Endothelial cell of umbilical vein (primary cell): ENCODE measurements around the gene EIF4E1B. TPM values are rescaled to one million over a fixed set of nuclear protein-coding genes. Genes with fewer than 3 reads are reported as not detected.

Experiments used
- BruUV-seq: library from RNA; stranded (reverse); fragments of 400-500 nt; replicated peaks from 2 replicates; lab custom pipeline; 2021; lab: Mats Ljungman, UMichigan
- CTCF ChIA-PET: fragments of 300-600, 350-600 bp; sonication (Branson Sonifier 250); formaldehyde crosslinking; loops from one replicate; lab custom pipeline; 2021; ENCODE audit warnings: antibody characterized with exemption, inconsistent platforms; lab: Charles Lee
- POLR2A ChIA-PET: fragments of 300-600, 350-600 bp; sonication (Branson Sonifier 250); formaldehyde crosslinking; loops from one replicate; lab custom pipeline; 2021; ENCODE audit warnings: antibody characterized with exemption, inconsistent platforms; lab: Charles Lee
- DNase-seq: peaks from one replicate; pipeline ENCODE4 v3.0.0-alpha.2; 2011; ENCODE audit warnings: low read depth, low spot score
- FAIRE-seq: peaks from 2 replicates; lab custom pipeline; 2011; peaks lifted over from hg19 to GRCh38; lab: Jason Lieb, UNC
- H2AFZ ChIP-seq: 2 replicates; pipeline ENCODE4 v1.6.0; 2012; ENCODE audit warnings: low read depth, low read length, control low read depth, inconsistent platforms
- H3K27ac ChIP-seq: 2 replicates; pipeline ENCODE4 v1.5.1; 2011; ENCODE audit warnings: low read depth, mild to moderate bottlenecking, control low read depth, low read length, moderate library complexity; ENCODE audit not compliant: insufficient read depth
- H3K27me3 ChIP-seq, 2 experiments: 2 replicates each; pipeline versions ENCODE4 v1.6.0 to v1.6.1; 2011; ENCODE audit warnings: low read length in 2 of 2, mixed read lengths in 1 of 2; ENCODE audit not compliant: control insufficient read depth in 2 of 2, insufficient read depth in 2 of 2
- H3K36me3 ChIP-seq, 2 experiments: 2 replicates in 1 of 2; 3 replicates in 1 of 2; pipeline ENCODE4 v1.5.1; 2011; ENCODE audit warnings: low read length in 2 of 2, mild to moderate bottlenecking in 1 of 2, moderate library complexity in 1 of 2; ENCODE audit not compliant: control insufficient read depth in 2 of 2, insufficient read depth in 2 of 2; ENCODE audit errors: extremely low read depth in 1 of 2
- H3K4me1 ChIP-seq: 3 replicates; pipeline ENCODE4 v1.5.1; 2011; ENCODE audit warnings: mild to moderate bottlenecking, low read length; ENCODE audit not compliant: control insufficient read depth, insufficient read depth; ENCODE audit errors: extremely low read depth
- H3K4me2 ChIP-seq: 2 replicates; pipeline ENCODE4 v1.6.1; 2011; ENCODE audit warnings: low read length, control low read depth, mixed read lengths; ENCODE audit not compliant: insufficient read depth
- H3K4me3 ChIP-seq, 3 experiments: fragments of 200-600 bp in 1 of 3; sonication (generic), shearing (Covaris generic) in 1 of 3; replicated peaks in 1 of 3; 2 replicates each; pipeline ENCODE4 v1.5.1; 2011 to 2016; ENCODE audit warnings: control low read depth in 3 of 3, low read length in 3 of 3, mild to moderate bottlenecking in 2 of 3, inconsistent platforms in 1 of 3, low read depth in 1 of 3, moderate library complexity in 1 of 3; ENCODE audit not compliant: insufficient read depth in 1 of 3
- H3K79me2 ChIP-seq: 2 replicates; pipeline ENCODE4 v1.6.0; 2012; ENCODE audit warnings: low read length, inconsistent platforms; ENCODE audit not compliant: control insufficient read depth, insufficient read depth
- H3K9ac ChIP-seq: replicated peaks from 2 replicates; pipeline ENCODE3; 2011; ENCODE audit warnings: low read length, control low read depth; ENCODE audit not compliant: insufficient read depth; ENCODE audit errors: extremely low read depth
- H3K9me1 ChIP-seq: replicated peaks from 3 replicates; pipeline ENCODE4 v1.6.0; 2011; ENCODE audit warnings: mild to moderate bottlenecking, low read length; ENCODE audit not compliant: control insufficient read depth, insufficient read depth; ENCODE audit errors: extremely low read depth
- H3K9me3 ChIP-seq: replicated peaks from 2 replicates; pipeline ENCODE4 v1.5.1; 2012; ENCODE audit warnings: low read length, inconsistent platforms; ENCODE audit not compliant: control insufficient read depth, insufficient read depth
- H4K20me1 ChIP-seq: replicated peaks from 2 replicates; pipeline ENCODE3; 2011; ENCODE audit warnings: mild to moderate bottlenecking, low read length; ENCODE audit not compliant: control insufficient read depth, insufficient read depth; ENCODE audit errors: extremely low read depth
- CTCF ChIP-seq, 2 donors: IDR thresholded peaks; 1 replicate in 1 of 2; 2 replicates in 1 of 2; pipeline ENCODE4 v1.5.1; 2011; ENCODE audit warnings: low read length in 2 of 2, mild to moderate bottlenecking in 2 of 2, moderate library complexity in 2 of 2, control low read depth in 1 of 2, inconsistent platforms in 1 of 2, low read depth in 1 of 2; ENCODE audit not compliant: insufficient read depth in 1 of 2; ENCODE audit errors: extremely low read depth in 1 of 2
- EZH2 ChIP-seq: IDR thresholded peaks from 2 replicates; pipeline ENCODE4 v1.6.1; 2012; ENCODE audit warnings: borderline replicate concordance, low read depth, mild to moderate bottlenecking, moderate library complexity, low read length, inconsistent platforms; ENCODE audit not compliant: severe bottlenecking
- FOS ChIP-seq: IDR thresholded peaks from 2 replicates; pipeline ENCODE4 v1.6.1; 2011; ENCODE audit warnings: mild to moderate bottlenecking, low read length, moderate library complexity, borderline replicate concordance; ENCODE audit not compliant: insufficient read depth
- GATA2 ChIP-seq: IDR thresholded peaks from 2 replicates; pipeline ENCODE4 v1.7.0; 2011; ENCODE audit warnings: low read depth, mild to moderate bottlenecking, moderate library complexity, mixed read lengths, low read length; ENCODE audit not compliant: insufficient read length, insufficient read depth
- JUN ChIP-seq: IDR thresholded peaks from 2 replicates; pipeline ENCODE4 v1.6.1; 2011; ENCODE audit warnings: borderline replicate concordance, low read depth; ENCODE audit not compliant: insufficient read length, insufficient read depth
- MAX ChIP-seq: IDR thresholded peaks from 2 replicates; pipeline ENCODE4 v1.6.1; 2011; ENCODE audit not compliant: insufficient read depth, insufficient read length
- MYC ChIP-seq: IDR thresholded peaks from one replicate; pipeline ENCODE4 v1.6.1; 2011; ENCODE audit warnings: mild to moderate bottlenecking, low read depth, low read length
- POLR2A ChIP-seq: IDR thresholded peaks from 2 replicates; pipeline ENCODE4 v1.6.1; 2012; ENCODE audit warnings: low read depth, mild to moderate bottlenecking, control low read depth, low read length
- POLR2AphosphoS5 ChIP-seq: IDR thresholded peaks from 2 replicates; pipeline ENCODE4 v1.6.1; 2012; ENCODE audit warnings: low read depth, mild to moderate bottlenecking, control low read depth, low read length, moderate library complexity; ENCODE audit not compliant: insufficient read depth
- dilution Hi-C: fragments of 300-500 bp; cut with MboI; formaldehyde crosslinking; loops from one replicate; pipeline ENCODE4 v1.15.0; 2019; ENCODE audit warnings: low sequenced_read_pairs; ENCODE audit not compliant: extremely low pct_ligation_motif_present
- intact Hi-C: fragments of 100-400 bp; cut with micrococcal nuclease; formaldehyde crosslinking; loops from one replicate; pipeline ENCODE4 v1.10.0; 2022
- polyA plus RNA-seq, 4 experiments: library from polyadenylated mRNA; depleted of rRNA in 3 of 4; stranded (reverse) in 3 of 4; unstranded in 1 of 4; fragments of >200 nt; gene quantifications; 2 replicates each; pipeline versions ENCODE4 v1.2.1 to v1.2.3, GENCODE V29; 2011 to 2012; ENCODE audit warnings: missing spikeins in 1 of 4
- total RNA-seq: library from RNA; stranded (reverse); gene quantifications from 2 replicates; pipeline ENCODE4 v1.2.3, GENCODE V29; 2021

Gene EIF4E1B
- total and polyA plus RNA-seq, 2 donors (not counting 3 experiments of a cell fraction or from before 2014, with no cell fraction given), result not detected

DNA sequence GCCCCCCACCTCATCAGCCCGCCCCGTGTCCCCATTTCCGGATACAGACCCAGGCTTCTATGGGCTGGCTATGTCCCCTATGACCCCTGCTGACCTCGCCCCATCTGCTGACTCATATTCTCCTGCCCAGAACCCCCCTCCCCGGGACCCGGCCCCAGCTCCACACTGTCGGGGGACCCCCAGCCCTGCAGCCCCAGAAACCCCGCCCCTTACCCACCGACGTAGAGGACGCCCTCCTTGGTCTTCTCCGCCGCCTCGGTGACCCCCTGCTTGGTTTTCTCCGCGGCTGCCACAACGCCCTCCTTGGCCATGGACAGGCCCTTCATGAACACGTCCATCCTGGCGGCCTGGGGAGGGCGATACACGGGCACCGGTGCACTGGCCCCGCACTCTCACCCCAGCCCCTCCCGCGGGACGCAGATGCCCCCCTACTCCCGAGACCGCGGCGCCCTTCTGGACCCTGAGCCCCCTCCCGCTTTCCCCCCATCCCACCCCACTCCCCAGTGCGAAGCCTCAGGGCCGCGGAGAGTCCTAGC lies 1.1 kb upstream of the EIF4E1B start:
- intact Hi-C loops, result no loop called here
- no peak overlapping the region for H3K4me2 ChIP-seq
- H3K9me3 ChIP-seq, result no peaks in the 10 kb centered on the region
- no peaks in the 10 kb centered on the region for H4K20me1 ChIP-seq
- no peak overlapping the region for H3K9ac ChIP-seq
- H3K4me1 ChIP-seq, result no peaks in the 10 kb centered on the region
- H3K9me1 ChIP-seq, result no peaks in the 10 kb centered on the region
- POLR2A ChIA-PET, result no interaction called here
- H3K27ac ChIP-seq, result no peak overlapping the region
- TF ChIP-seq EZH2 (no peak), CTCF (IDR thresholded peaks at IDR 0.05; ENCODE audit: extremely low read depth in 1 of 2, insufficient read depth in 1 of 2, low read depth in 1 of 2, low read length in 2 of 2) (no peak), GATA2 (no peak), POLR2AphosphoS5 (no peak), JUN (no peak), POLR2A (no peak), MAX (no peak), FOS (no peak), MYC (no peak)
- H3K4me3 ChIP-seq, result no peak overlapping the region
- no TSS peak for BruUV-seq
- H2AFZ ChIP-seq, result no peak overlapping the region
- H3K27me3 ChIP-seq, result peaks cover 59 to 62% of the 10 kb centered on the region in 2 experiments
- H3K79me2 ChIP-seq, result no peaks in the 10 kb centered on the region
- dilution Hi-C loops, result no loop called here
- CTCF ChIA-PET, result interaction anchor here (1.0 to 2.9 kb wide), 6 partner anchors 8 to 212 kb away, joined by 3 to 14 read pairs (median 8); partner anchors contain the start of gene TSPAN17
- FAIRE-seq (no peak), DNase-seq (no peak)
- H3K36me3 ChIP-seq, result no peaks in the 10 kb centered on the region
